GM13976 (cell line): ENCODE data around the gene ANXA6.

Experiments
- DNase-seq: peaks from one replicate; pipeline ENCODE4 v3.0.0; 2012; ENCODE audit warnings: low spot score
- in situ Hi-C: fragments of 300-500 bp; cut with MboI; formaldehyde crosslinking; loops from one replicate; pipeline ENCODE4 v1.12.0; 2022; ENCODE audit warnings: low sequenced_read_pairs, mixed read lengths, inconsistent platforms; ENCODE audit not compliant: unreplicated experiment
- TF ChIP-seq, protein P1 (sequence below): IDR thresholded peaks from 2 replicates; pipeline ENCODE4 v1.5.1; 2012; ENCODE audit warnings: borderline replicate concordance, mild to moderate bottlenecking; ENCODE audit not compliant: insufficient read depth; ENCODE audit errors: extremely low read depth, missing control alignments, control extremely low read depth

Gene ANXA6

DNA sequence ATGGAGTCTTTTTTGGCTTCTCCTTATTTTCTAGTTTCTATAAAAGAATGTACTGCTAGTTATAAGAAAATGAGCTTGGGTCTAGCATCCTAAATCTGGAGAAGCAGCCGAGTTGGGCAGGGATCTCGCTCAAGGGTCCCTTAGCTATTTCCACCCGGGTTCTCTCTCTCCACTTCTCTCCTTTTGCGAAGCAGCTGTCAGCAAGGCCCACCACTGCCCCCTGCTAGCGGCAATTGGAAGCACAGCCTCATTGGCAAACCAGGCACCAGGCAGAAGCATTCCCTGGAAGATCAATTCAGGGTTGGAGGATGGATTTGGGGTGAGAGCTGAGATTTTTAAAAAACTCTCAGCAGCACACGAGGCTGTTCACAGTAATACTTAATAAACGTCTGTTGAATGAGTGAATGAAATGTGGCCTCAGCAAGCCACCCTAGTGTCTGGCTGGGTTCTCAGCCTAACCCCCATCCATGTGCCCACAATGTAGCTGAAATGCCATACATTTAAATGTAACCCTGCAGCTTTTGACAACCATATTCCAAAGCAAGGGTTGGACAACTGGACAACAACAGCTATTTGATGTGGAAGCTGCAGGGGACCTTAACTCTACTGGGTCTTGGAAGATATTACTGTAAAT lies 42.2 kb downstream of the ANXA6 start:
- TF ChIP-seq, protein P1, sequence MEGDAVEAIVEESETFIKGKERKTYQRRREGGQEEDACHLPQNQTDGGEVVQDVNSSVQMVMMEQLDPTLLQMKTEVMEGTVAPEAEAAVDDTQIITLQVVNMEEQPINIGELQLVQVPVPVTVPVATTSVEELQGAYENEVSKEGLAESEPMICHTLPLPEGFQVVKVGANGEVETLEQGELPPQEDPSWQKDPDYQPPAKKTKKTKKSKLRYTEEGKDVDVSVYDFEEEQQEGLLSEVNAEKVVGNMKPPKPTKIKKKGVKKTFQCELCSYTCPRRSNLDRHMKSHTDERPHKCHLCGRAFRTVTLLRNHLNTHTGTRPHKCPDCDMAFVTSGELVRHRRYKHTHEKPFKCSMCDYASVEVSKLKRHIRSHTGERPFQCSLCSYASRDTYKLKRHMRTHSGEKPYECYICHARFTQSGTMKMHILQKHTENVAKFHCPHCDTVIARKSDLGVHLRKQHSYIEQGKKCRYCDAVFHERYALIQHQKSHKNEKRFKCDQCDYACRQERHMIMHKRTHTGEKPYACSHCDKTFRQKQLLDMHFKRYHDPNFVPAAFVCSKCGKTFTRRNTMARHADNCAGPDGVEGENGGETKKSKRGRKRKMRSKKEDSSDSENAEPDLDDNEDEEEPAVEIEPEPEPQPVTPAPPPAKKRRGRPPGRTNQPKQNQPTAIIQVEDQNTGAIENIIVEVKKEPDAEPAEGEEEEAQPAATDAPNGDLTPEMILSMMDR = peak; percentile 93
- in situ Hi-C loops = loop anchor here (5.0 kb wide), 1 partner anchor 63 kb away; no protein-coding TSS in a partner anchor
- DNase-seq = peak; percentile 68

DNA sequence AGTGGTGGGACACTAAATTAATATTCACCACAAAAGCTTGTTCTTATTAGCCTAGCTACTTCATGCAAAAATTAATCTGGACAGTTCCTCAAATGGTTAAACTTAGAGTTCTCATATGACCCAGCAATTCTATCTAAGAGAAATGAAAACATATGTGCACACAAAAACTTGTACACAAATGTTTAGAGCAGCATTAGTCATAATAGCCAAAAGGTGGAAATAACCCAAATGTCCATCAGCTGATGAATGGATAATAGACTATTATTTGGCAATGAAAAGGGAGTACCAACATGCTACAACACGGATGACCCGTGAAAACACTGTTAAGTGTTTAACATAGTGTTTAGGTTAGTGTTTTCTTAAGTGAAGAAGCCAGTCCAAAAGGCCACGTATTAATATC lies 43.9 kb downstream of the ANXA6 start:
- TF ChIP-seq, protein P1 = no peak

DNA sequence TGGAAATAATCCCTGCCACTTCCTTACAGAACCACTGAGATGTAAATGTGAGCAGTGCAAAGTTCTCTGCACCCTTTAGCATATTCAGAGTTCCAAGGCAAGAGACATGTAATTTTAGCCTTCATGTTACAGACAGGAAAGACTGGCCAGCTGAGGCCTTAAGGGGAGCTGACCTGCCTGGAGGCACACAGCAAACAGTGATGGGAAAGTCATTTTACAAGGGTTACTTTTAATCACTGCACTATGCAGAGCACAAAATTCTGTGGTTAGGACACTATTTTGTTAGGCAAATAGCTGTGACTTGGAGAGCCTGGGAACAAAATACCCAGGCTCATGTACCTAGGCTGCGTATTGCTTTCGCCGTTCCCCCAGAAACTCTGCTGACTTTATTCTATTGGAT lies 46.6 kb downstream of the ANXA6 start:
- DNase-seq = no peak
- TF ChIP-seq, protein P1 = no peak
- in situ Hi-C loops = no loop called here

More for the DNA sequence above, 43.9 kb downstream of the ANXA6 start:
- no peak for DNase-seq
- in situ Hi-C loops = no loop called here

DNA sequence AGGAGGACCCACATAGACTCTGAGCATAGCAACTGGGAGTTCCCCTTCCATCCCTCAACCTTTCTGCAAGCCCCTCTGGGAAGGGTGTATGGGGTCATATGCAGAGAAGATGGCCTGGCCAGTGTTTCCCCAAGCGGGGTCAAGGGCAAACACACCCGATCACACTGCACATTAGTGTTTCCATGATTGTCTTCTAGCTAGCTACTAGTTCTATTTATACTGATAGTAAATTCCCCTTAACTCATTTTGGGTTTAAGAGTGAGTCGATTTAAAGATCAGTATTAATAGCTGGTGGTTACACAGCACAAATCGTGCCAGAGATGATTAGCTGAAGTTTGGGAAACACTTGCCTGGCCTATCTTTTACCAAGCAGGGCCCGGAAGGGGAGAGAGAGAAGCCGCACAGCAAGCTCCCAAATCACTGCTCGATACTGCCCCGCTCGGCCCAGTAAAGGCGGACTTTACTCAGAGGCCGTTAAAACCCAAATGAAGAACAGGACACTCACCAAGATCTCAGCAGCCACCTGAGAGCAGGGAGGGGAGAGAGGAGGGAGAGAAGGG lies 47.4 kb downstream of the ANXA6 start:
- no peak for DNase-seq
- in situ Hi-C loops = no loop called here
- TF ChIP-seq, protein P1 = no peak

DNA sequence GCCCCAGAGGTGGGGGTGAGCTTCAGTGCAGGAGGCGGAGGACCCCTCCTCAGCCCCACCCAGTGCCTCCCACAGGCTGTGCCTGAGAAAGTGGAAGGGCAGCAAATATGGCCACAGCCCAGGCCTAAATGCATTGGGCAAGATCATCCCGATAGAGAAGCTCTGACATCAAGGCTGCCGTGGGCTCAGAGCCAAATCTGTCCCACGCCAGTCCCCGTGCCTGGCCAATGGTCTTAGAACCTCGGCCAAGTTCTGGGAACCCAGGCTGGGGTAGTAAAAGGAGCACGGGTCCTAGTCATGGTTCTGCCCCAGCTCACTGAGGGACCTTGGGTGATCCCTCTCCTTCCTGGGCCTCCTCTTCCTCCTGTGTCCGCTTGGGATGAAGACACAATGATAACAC lies 49.0 kb downstream of the ANXA6 start:
- TF ChIP-seq, protein P1 = no peak
- DNase-seq = no peak

DNA sequence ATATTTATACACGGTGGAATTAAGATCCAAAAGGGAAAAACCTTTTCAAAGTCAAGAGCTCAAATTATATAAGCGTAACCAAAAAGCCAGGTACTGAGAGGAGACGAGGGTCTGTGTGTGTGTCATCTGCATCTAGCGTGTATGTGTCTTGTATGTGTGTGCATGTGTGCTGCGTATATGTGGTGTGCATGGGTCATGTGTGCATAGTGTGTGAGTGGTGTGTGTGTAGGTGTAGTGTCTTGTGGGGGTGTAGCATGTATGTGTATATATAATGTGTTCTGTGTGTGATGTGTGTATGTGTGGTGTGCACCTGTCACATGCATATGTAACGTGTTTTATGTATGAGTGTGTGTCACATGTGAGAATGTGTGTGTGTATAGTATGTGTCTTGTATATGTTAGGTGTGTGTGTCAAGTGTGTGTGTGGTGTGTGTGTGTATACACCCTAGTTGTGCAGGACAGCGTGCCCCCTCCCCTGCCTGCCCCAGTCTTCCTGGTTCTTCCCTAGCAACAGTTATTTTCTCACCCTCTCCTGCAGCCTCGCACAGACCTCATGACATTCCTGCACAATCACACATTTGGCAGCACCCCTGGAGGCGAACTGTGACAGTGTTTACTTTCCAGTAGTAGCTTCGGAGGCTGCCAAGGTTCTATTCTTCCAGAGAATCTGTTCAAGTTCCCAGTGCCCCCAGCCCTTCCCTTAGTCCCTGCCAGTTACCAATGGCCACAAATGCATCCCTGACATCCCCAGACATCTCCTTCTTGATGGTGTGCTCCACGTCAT lies 49.6 kb downstream of the ANXA6 start:
- in situ Hi-C loops = no loop called here
- TF ChIP-seq, protein P1 = no peak
- no peak for DNase-seq

More for the DNA sequence above, 49.0 kb downstream of the ANXA6 start:
- in situ Hi-C loops = no loop called here
